ENCODE results near the gene SFMBT1.

The SFMBT1 gene

DNA sequence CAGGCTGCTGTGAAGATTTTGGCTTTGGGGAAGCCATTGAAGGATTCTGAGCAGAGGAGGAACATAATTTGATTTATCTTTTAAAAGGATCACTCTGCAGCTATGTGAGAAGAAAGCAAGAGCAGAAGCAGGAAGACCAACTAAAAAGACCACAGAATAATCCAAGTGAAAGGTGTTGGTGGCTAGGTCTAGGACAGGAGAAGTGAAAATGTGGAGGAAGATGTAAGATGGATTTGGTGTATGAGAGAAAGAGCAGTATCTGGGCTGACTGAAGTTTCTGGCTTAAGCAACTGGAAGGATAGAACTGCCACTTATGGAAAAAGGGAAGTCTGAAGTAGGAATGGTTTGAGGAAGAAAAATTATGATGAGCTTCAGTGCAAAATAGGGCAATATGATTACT lies 62.0 kb downstream of the SFMBT1 start:
- peak; percentile 89 for DNase-seq

DNA sequence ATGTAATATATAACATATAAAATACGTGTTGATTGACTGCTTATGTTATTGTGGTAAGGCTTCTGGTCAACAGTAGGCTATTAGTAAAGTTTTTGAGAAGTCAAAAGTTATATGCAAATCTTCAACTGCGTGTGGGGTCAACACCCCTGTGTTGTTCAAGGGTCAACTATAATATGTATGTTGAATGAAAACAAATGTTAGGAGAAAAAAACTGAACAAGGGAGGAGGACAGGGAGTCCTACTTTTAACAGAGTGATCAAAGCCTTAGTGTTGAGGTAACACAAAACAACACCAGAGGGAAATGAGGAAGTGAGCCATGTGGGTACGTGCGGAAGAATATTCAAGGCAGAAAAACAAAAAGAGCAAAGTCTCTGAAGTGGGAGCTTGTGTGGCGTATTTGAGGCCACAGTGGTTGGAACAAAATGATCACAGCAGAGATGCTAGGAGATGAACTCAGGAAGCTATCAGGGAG lies 62.5 kb downstream of the SFMBT1 start:
- peak; percentile 93 for DNase-seq

DNA sequence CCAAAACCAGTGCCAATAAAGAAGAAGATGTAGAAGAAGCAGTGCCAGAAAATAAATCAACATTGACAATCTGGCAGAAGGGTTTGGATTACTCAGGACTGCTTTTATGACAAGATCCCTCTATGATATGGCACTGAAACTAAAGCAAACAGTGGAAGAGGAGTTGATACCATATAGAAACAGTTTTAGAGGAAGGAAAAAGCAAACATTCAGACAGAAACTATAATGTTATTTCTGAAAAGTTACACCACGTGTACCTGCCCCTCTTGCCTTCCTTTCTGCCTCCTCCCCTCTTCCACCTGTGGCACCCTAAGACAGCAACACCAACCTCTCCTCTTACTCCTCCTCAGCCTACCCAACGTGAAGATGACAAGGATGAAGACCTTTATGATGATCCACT lies 63.0 kb downstream of the SFMBT1 start:
- DNase-seq = peak; percentile 48

DNA sequence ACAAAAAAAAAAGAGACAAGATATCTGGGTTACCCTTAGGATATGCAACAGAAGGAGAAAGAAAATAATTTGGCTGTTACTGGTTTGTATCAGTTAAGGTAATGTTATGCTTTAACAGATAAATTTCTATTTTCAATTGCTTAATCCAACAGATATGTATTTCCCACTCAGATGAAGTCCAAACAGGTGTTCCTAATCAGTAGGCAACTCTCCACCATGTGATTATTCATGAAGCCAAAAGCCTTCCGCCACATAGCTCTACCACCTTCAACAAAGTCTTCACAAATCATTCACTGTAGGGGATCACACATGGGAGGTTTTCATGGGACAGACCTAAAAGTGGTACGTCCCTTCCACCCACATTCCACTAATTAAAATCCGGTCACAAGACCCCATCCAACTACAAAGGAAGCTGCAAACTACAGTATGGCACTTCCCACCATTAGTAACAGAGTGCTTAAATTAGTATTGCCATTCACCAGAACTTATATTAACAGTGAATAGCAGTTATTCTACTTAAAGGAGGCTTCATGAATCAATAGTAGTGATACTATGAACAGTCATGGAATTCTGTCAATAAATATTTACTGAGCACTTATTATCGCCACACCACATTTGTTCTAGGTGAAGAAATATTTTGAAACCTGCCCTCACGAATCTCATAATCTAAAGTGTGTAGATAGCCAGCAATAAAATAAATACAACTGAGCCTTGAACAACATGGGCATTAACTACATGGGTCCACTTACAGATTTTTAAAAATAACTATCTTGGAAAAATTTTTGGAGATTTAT lies 66.5 kb downstream of the SFMBT1 start:
- no peak for DNase-seq

DNA sequence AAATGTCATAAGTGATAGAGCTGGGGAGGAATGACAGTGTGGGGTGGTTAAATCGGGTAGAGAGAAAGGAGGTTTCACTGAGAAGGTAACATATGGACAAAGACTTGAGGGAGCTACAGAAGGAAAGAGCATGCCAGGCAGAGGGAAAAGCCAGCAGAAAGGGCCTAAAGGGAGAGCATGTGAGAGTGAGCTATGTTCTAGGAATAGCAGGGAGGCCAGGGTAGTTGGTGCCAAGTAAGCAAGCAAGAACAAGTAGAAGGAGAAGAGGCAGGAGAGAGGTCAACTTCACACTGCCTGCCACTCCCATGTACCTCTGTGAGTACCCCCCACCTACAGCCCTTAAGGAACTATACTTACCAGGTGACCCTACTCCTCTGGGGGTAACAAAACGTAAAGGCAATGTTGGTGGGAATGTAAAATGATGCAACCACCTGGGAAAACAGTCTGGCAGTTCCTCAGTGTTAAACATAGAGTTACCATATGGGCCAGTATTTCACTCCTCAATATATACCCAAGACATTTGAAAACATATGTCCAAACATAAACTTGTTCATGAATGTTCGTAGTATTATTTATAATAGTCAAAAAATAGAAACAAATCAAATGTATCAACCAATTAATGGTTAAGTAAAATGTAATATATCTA lies 67.6 kb downstream of the SFMBT1 start:
- no peak for DNase-seq

DNA sequence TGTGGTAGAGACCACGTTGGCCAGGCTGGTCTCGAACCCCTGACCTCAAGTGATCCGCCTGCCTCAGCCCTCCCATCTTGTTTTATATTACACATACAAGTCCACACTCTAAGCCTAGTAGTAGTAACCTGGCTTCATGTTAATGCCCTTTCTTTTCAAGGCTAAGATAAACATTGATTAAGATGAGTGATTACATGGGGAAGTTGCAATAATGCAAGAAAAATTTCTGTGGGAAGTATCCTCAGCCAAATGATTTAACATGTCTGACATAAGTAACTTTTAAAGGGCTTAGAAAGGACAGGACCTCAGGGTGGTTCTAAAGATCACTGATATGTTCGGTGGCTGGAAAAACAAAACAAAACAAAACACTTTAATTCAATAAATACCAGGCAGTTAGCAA lies 72.1 kb downstream of the SFMBT1 start:
- no peak for DNase-seq

DNA sequence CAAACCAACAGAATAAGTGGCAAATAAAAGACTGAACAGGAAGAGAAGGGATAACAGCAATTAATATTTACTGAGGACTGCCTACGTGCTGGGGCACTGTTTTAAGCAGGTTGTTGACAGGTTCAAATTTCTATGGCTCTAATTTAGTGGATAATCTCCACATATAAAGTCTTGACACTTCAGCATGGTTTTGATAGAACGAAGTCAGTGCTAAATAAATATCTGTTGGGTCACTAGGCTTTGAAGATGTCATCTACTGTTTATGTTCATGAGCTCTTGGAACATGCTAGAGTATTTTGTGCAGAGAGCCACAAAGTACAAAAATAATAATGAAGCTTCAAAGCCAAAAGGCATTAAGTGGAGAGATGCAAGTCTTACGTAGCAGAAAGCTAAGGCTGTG lies 74.0 kb downstream of the SFMBT1 start:
- no peak for DNase-seq

DNA sequence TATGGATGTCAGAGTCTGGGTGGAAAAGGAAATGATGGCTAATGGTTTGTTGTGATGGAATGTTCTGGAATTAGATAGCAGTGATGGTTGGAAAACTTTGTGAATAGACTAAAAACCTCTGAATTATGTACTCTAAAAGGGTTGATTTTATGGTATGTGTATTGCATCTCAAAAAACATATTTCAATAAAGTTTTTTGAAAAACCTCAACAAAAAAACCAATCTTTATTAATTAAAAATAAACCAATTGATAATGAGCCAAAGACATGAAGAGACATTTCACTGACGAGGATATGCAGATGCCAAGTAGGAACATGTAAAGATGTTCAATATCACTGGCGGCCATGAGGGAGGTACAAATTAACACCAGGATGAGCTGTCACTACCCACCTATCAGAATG lies 78.5 kb downstream of the SFMBT1 start:
- DNase-seq = no peak

DNA sequence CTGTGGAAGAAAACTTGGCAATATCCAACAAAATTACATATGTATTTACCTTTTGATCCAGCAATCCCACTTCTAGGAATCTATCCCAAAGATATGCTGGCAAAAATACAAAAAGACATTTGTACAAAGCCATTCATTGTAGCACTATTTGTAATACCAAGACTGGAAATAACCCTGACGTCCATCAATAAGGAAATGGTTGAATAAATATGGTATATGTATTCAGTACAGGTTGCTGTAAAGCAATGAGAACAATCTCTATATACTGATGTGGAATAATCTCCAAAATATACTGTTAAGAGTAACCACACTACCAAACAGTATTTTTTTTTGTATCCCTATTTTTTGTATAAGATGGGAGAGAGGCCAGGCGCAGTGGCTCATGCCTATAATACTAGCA lies 83.7 kb downstream of the SFMBT1 start:
- no peak for DNase-seq

DNA sequence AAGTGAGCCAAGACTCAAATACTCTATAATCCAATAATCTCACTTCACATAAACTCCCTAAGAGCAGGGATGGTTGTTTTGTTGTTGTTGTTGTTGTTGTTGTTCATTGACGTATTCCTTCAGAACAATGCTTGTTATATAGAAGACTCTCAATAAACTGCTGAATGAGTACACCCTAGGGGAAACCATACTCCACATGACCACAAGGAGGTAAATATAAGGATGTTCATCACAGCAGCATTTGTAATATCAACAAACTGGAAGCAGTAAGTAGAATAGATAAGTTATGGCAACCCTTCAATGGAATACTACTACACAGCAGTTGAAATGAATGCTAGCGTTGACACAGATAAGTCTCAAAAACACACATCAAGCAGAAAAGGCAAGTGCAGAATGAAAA lies 86.1 kb downstream of the SFMBT1 start:
- no peak for DNase-seq

DNA sequence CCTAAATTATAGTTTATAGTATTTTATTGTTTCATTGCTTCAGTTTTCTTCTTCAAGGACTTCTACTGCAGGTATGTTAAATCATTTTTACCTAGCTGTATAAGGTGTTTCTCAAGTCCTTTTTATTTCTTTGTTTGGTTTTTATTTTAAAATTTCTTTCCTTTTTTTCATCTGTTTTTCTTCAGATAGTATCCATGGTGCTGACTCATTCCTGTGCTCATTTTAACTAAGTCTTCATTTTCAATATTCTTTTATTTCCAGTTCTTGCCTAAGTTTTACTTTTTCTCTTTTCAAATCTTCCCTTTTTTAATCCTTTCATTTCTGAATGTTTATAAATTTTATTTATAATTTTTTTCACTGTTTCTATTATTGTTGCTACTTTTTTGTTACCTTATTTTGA lies 106.3 kb downstream of the SFMBT1 start:
- no peak for DNase-seq

DNA sequence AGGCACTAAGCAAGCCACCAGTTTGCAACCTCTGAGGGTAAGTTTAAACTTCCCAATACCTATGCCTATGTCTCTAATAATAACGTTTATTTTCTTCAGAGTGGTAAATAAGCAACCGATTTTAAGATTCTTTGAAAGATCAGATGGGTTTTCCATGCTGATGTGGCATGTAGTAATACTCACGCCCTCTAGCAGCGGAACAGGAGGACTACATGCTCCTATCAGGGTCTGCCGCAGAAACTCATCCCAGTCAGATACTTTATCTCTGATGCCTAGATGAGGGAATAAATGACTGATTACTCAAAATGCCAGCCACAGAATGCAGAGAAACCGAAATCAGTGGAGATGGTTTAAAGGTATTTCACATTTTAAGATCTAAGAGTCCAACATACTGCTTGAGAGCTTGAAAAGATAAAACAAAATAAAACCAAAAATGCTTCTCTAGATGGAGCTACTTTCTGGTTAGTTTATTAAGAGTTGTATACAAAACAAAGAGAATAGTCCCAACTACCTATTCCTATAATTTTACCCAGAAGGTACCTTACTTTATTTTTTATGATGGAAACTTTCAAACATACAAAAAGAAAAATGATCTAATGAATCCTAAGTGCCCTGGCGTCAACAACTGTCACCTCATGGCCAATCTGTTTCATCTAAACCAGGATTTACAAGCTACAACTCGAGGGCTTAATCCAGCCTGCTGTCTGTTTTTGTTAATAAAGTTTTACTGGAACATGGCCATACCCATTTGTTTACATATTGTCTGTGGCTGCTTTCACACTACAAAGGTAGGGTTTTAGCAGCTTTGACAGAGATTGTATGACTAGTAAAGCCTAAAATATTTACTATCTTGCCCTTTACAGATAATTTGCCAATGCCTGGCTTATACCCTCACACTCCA lies 111.0 kb downstream of the SFMBT1 start:
- DNase-seq = peak; percentile 30

DNA sequence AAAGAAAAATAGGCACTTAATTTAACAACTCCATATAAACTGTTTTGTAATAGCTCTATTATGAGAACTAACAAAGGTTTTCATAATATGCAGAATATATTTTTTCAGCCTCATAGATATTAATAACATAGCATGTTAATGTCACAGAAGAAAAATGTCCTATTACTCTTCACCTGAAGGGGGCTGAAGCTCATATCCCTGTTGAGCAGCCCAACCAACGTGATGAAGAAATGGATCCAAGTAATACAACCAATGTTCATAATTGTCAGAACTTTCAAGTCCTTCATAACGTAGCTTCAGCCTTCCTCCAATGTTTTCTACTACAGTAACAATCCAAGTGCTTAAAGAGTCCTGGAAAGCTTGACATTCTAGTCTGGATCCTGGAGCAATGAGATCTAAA lies 114.0 kb downstream of the SFMBT1 start:
- DNase-seq = no peak

DNA sequence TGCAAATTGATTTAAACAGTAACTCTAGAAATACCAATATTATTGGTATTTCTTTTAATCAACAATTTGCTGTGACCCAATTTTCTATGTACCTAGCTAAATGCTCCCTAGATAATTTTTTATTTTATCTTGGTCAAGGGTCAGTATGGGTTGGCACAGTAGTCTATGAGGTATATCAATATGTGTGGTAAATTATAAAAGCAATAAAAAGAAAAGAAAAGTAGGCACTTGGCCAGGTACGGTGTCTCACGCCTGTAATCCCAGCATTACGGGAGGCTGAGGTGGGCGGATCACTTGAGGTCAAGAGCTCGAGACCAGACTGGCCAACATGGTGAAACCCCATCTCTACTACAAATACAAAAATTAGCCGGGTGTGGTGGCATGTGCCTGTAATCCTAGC lies 114.5 kb downstream of the SFMBT1 start:
- no peak for DNase-seq

DNA sequence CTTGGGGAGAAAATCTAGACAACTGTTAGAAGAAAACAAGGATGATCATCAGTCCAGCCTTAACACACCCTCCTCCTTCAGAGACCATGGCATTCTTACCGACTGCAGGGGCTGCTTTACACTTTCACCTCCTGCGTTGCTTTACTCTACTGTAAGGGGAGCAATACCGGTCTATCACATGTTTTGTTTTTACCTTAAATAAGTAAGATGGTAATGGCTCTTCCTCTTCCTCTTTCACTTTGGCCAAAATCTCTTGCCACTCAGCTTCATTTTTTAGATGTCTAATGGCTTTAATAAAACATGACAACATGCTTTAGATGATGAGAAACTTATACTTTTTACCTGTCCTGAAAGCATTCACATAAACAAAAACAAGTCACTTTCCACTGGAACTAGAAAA lies 115.1 kb downstream of the SFMBT1 start:
- DNase-seq = no peak

DNA sequence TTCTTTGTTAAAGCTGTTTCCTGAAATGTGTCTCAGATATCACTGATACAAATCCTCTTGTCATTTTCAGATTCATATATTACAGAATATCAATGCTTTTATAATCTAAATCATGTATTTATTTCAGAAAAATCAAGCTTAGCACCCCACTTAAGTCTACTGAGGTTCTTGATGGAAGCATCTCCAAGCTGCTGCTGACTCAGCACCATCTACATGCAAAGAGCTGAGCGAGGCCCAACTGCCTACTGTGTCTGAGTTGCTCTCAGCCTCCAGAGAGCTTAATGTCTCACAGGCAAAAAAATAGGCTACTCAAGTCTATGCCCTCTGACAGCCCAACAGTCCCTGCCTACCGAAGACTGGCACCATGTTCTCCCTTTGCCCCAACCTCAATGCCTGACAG lies 119.3 kb downstream of the SFMBT1 start:
- no peak for DNase-seq

DNA sequence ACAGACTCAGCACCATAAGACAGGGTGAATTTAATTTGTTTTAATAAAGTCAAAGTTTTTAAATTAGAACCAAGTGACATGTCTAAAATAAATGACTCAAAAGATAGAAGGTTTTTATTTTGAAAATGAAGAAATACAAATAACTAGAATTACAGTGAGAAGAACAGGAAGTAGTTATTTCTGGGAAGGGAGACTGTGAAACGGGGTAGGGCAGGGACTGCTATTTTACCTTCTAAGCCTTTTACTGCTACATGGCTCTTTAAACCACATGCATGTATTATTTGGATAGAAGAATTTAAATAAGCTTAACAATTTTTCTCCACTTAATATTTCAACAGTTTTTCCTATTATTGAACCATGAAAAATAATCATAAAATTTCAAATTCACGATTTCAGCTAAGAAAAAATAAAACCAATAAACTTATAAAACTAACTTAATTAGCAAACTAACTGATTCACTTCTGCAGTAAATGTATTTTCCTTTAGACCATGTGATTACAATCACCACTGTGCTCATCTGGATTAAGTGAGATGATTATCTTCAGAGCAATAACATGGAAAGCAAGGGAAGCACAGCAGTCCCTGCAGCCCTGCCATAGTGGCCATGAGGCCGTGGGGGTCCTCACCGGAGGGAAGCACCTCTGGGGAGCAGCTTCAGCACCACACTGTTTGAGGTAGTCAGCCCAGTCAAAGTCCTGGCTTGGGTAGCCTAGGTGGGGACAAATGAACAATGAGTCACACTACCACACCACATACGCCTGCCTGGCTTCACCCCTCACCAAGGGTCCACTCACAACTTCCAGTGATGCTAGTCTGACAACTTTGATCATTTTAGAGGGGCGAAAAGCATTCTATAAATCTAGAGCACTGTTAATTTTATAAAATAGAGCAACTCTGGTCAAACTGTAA lies 120.2 kb downstream of the SFMBT1 start:
- DNase-seq = peak; percentile 35

DNA sequence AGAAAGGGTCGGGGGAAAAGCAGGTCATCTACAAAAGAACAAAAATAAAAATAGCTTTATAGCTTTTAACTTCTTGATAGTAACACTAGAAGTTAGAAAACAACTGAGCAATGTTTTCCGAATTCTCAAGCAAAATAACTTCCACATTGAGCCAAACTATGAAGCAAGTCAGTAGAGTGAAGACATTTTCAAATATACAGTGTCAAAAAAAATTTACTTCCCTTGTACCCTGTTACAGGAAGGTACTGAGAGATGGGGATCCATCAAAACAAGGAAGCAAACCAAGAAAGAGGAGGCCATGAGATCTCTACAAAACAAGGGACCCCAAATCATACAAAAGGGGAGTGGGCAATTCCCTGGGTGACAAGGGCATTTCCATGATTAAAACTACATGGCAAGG lies 121.9 kb downstream of the SFMBT1 start:
- DNase-seq = no peak

DNA sequence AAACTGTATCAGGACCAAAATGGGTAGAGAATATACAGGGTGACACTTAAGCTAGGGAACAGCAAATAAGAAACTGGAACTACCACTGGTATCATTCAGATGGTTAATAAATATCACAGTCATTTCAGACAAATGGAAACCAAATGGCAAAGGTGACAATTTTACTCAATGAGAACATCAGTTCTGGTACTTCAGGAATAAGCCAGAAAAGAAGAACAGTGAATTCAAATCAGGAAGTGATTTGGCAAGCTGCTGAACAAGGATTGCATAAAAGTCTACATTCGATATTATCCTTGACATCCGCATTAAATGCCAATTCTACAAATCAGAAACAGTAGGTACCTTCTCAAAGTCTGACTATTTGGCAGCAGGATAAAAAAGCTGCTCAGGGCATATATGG lies 125.0 kb downstream of the SFMBT1 start:
- DNase-seq = peak; percentile 28

DNA sequence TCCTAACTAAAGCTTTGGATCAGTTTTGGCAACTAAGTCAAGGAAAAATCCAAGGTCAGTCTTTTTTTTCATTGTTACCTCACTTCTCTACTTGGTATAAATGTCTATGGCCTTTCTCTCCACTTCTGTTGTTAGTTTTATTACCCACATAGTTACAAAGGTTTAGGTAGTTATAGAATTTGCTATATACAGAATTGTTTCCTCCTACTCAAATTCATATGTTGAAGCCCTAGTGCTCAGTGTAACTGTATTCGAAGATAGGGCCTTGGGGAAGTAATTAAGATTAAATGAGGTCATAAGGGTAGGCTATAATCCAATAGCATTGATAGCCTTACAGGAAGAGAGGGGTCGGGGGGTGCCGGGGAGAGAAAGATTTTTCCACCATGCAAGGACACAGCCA lies 128.8 kb downstream of the SFMBT1 start:
- no peak for DNase-seq

DNA sequence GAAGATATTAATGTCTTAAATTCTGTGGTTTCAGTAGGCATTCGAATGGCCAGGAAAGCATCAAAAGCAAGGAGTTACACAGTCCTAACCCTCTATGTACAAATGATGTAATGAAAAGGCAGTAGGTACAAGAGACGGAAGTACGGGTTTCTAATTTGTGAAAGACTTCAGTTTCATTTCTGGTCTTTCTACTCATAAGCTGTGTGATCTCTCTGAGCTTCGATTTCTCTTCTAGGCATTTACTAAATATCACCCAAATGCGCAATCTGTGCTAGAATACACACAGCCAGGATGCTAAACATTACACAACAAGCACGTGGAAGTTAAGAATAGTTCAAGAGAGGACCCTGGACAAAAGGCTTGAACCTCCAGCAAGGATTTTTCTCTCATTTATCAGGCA lies 130.6 kb downstream of the SFMBT1 start:
- peak; percentile 78 for DNase-seq

Data from MV-4-11 (cell line).